WTC11 (cell line): ENCODE data around the gene EGLN1. TPM values are rescaled to one million over a fixed set of nuclear protein-coding genes. Genes with fewer than 3 reads are reported as not detected.

ENCODE experiments used
- ATAC-seq: fragments of 200-7000 bp; cut with Tn5 transposase; 2 replicates; pipeline ENCODE4 v1.10.0; 2021; ENCODE audit warnings: mild to moderate bottlenecking, moderate library complexity
- CTCF ChIA-PET: fragments of 300-600 bp; sonication (Branson Sonifier 250); formaldehyde crosslinking; loops from one replicate; lab custom pipeline; 2021; ENCODE audit warnings: antibody characterized with exemption; lab: Charles Lee
- POLR2A ChIA-PET: fragments of 350-600 bp; sonication (Branson Sonifier 250); formaldehyde crosslinking; loops from one replicate; lab custom pipeline; 2021; ENCODE audit warnings: antibody characterized with exemption; lab: Charles Lee
- DNase-seq: peaks from one replicate; pipeline ENCODE4 v3.0.0; 2021; ENCODE audit warnings: low spot score
- H3K27ac Mint-ChIP-seq: 2 replicates; pipeline ENCODE4 v1.8.0; 2021; ENCODE audit warnings: mixed read lengths
- H3K27me3 Mint-ChIP-seq: 2 replicates; pipeline ENCODE4 v1.8.0; 2021; ENCODE audit warnings: low read depth, mild to moderate bottlenecking, moderate library complexity, mixed read lengths
- H3K36me3 Mint-ChIP-seq: 2 replicates; pipeline ENCODE4 v1.8.0; 2021; ENCODE audit warnings: mixed read lengths
- H3K4me1 Mint-ChIP-seq: 2 replicates; pipeline ENCODE4 v1.8.0; 2022; ENCODE audit warnings: mixed read lengths
- H3K4me3 Mint-ChIP-seq: 2 replicates; pipeline ENCODE4 v1.8.0; 2021; ENCODE audit warnings: mild to moderate bottlenecking, moderate library complexity, mixed read lengths
- H3K9me3 Mint-ChIP-seq: 2 replicates; pipeline ENCODE4 v1.8.0; 2021; ENCODE audit warnings: mixed read lengths
- AR ChIP-seq: fragments of 250-450 bp; sonication (Bioruptor Pico); IDR thresholded peaks from 2 replicates; pipeline ENCODE4 v1.9.0; 2021; ENCODE audit warnings: mild to moderate bottlenecking
- ARID4B ChIP-seq: sonication (generic); formaldehyde crosslinking; IDR thresholded peaks from 2 replicates; pipeline ENCODE4 v1.8.0; 2023; ENCODE audit warnings: missing genetic modification reagents, mild to moderate bottlenecking, borderline replicate concordance
- ATF6 ChIP-seq: sonication (generic); formaldehyde crosslinking; IDR thresholded peaks from 2 replicates; pipeline ENCODE4 v1.8.1; 2023; ENCODE audit warnings: mild to moderate bottlenecking, missing genetic modification reagents
- CBFB ChIP-seq: sonication (generic); formaldehyde crosslinking; IDR thresholded peaks from 2 replicates; pipeline ENCODE4 v1.8.1; 2022; ENCODE audit warnings: mild to moderate bottlenecking, low read depth, missing genetic modification reagents
- ETV6 ChIP-seq: sonication (generic); formaldehyde crosslinking; IDR thresholded peaks from 2 replicates; pipeline ENCODE4 v1.8.1; 2022; ENCODE audit warnings: mild to moderate bottlenecking, missing genetic modification reagents
- HMGA2 ChIP-seq: fragments of 250-450 bp; sonication (Bioruptor Pico); IDR thresholded peaks from 2 replicates; pipeline ENCODE4 v1.4.0; 2021; ENCODE audit warnings: mild to moderate bottlenecking, moderate library complexity
- KAT7 ChIP-seq: sonication (generic); formaldehyde crosslinking; IDR thresholded peaks from 2 replicates; pipeline ENCODE4 v1.8.1; 2023; ENCODE audit warnings: missing genetic modification reagents, mild to moderate bottlenecking, borderline replicate concordance
- NFE2L1 ChIP-seq: sonication (generic); formaldehyde crosslinking; IDR thresholded peaks from 2 replicates; pipeline ENCODE4 v1.8.1; 2023; ENCODE audit warnings: missing genetic modification reagents
- PRDM15 ChIP-seq: sonication (generic); formaldehyde crosslinking; IDR thresholded peaks from 2 replicates; pipeline ENCODE4 v1.8.0; 2022; ENCODE audit warnings: missing genetic modification reagents
- TEAD1 ChIP-seq: sonication (generic); formaldehyde crosslinking; IDR thresholded peaks from 2 replicates; pipeline ENCODE4 v1.8.0; 2022; ENCODE audit warnings: mild to moderate bottlenecking, missing genetic modification reagents
- USF2 ChIP-seq: sonication (generic); formaldehyde crosslinking; IDR thresholded peaks from 2 replicates; pipeline ENCODE4 v1.8.1; 2023; ENCODE audit warnings: mild to moderate bottlenecking, missing genetic modification reagents, moderate library complexity
- ZNF512 ChIP-seq: sonication (generic); formaldehyde crosslinking; IDR thresholded peaks from 2 replicates; pipeline ENCODE4 v1.8.1; 2022; ENCODE audit warnings: missing genetic modification reagents, borderline replicate concordance
- total RNA-seq: library from RNA; stranded (reverse); gene quantifications from 3 replicates; pipeline ENCODE4 v1.2.3, GENCODE V29; 2021

The EGLN1 gene
- total RNA-seq, 1 experiment from 2014 or later = 13.7 TPM

- TF ChIP-seq PRDM15 (CRISPR knock-in tag) (no peak), NFE2L1 (CRISPR knock-in tag) (no peak), ATF6 (CRISPR knock-in tag) (no peak), USF2 (CRISPR knock-in tag) (no peak), CBFB (no peak), AR (no peak), ARID4B (no peak), TEAD1 (CRISPR knock-in tag) (no peak), ETV6 (CRISPR knock-in tag) (no peak)
Observed at GRCh38 chr1:231332761-231333160, 89.3 kb downstream of the EGLN1 start (continued).

GRCh38 chr1:231329483-231329882 is 92.6 kb downstream of the EGLN1 start:
- Mint-ChIP-seq H3K4me3 (no peak overlapping the region), H3K27me3 (no peaks in the 10 kb centered on the region), H3K27ac (no peak overlapping the region), H3K4me1 (peaks cover 11% of the 10 kb centered on the region), H3K9me3 (no peaks in the 10 kb centered on the region), H3K36me3 (no peaks in the 10 kb centered on the region)
- ChIA-PET CTCF (no interaction called here), POLR2A (no interaction called here)
- ATAC-seq (no peak), DNase-seq (no peak)
- TF ChIP-seq KAT7 (CRISPR knock-in tag) (no peak), ZNF512 (no peak), HMGA2 (CRISPR knock-in tag) (no peak)
